OCI-LY1 (cell line): ENCODE data around the gene COPZ1.

Source experiments
- CTCF ChIP-seq: fragments of 200-600 bp; sonication (generic), shearing (Covaris generic); IDR thresholded peaks from 2 replicates; pipeline ENCODE4 v1.5.1; 2017; ENCODE audit warnings: mild to moderate bottlenecking, antibody characterized with exemption, low read length, moderate library complexity, mixed read lengths
- EZH2 ChIP-seq: fragments of 200-600 bp; sonication (generic), shearing (Covaris generic); IDR thresholded peaks from 2 replicates; pipeline ENCODE4 v1.8.0; 2017; ENCODE audit warnings: borderline replicate concordance, mixed run types, mild to moderate bottlenecking, antibody characterized with exemption, low read length, moderate library complexity, mixed read lengths

- no peak for TF ChIP-seq CTCF
- no peak for TF ChIP-seq EZH2
Observed at GRCh38 chr12:54374562-54375258, 49.8 kb downstream of the COPZ1 start.
